ENCODE data around the gene FXYD7.
"Not testable (repeated sequence)": the region's sequence is repeated elsewhere in the genome, so short reads cannot be mapped to it uniquely, and the experiment has no call there.

Gene FXYD7

GRCh38 chr19:35167251-35168119 is 24.4 kb downstream of the FXYD7 start:
- DNase-seq: no peak

- DNase-seq: peak in 1 of 2 experiments; percentile 62
Measured at GRCh38 chr19:35168196-35168595, 25.1 kb downstream of the FXYD7 start.

DNA sequence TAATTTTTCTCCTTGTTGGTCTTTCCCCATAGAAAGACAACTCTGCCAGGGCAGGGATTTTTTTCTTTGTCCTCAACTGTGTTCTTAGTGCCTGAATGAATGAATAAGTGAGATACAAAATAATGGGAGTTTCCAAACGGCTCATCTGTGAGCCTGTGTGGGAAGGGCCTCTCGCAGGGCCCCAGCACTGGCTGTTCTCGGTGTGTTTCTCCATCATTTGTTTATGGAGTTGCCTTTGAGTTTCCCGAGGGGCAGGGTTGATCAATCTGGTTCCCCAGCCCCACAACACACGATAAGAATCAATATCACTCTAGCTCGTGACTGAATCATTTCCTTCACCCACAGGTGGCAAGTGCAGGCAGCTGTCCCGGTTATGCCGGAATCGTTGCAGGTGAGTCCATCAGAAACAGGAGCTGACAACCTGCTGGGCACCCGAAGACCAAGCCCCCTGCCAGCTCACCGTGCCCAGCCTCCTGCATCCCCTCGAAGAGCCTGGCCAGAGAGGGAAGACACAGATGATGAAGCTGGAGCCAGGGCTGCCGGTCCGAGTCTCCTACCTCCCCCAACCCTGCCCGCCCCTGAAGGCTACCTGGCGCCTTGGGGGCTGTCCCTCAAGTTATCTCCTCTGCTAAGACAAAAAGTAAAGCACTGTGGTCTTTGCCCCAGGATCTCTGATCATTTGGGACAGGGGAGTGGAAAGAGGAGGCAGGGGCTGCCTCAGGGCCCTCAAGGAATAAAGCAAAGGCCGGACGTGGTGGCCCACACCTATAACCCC is 26.4 kb downstream of the FXYD7 start:
- no peak for DNase-seq

- DNase-seq: peak in 1 of 2 experiments; percentile 13
Measured at GRCh38 chr19:35170359-35171061, 27.5 kb downstream of the FXYD7 start.

DNA sequence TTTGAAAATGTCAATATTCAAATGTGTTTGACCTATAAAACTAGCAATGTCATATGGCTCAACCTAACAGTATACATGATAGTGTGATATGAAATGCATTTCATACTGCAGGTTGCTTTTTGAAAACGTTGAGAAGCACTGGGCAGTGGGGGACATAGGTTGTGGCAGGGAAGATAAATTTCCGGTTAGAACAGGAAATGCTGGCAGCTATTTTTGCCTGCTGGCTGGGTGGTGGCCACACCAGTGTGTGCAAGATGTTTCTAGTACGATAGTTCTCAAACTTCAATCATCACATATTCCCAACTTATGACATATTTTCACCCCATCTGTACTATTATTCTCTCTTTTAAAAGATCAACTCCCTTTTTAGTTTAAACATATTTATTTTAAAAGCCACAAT is 28.7 kb downstream of the FXYD7 start:
- DNase-seq: no peak

GRCh38 chr19:35174226-35174625 is 31.2 kb downstream of the FXYD7 start:
- DNase-seq: no peak

- no peak for DNase-seq
Measured at GRCh38 chr19:35176181-35176570, 33.1 kb downstream of the FXYD7 start.

DNA sequence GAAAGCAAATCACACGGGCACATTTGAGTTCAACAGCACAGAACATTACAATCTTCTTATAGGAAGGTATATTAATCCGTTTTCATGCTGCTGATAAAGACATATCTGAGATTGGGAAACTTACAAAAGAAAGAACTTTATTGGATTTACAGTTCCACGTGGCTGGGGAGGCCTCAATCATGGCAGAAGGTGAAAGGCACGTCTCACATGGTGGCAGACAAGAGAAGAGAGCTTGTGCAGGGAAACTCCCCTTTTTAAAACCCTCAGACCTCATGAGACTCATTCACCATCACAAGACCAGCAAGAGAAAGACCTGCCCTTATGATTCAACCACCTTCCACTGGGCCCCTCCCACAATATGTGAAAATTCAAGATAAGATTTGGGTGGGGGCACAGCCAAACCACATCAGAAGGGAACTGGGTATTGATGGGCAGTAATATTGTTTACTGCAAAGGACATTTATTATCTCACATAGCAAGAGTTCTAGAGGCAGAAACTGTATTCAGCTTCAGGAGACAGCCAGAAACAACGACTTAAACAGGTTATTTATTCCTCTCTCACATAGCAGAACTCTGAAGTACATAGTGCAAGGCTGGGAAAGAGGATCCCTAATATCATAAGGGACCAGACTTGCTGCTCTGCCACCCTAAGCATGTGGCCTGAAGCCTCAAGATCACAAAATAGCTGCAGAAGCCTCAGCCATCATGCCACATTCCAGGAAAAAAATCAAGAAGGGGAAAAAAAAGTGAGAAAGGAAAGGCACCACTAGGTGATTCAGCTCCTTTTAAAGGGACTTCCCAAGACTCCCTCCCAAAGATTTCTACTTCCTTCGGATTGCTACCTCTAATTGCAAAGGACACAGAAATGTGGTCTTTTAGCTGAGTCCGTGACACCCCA is 34.6 kb downstream of the FXYD7 start:
- no peak for DNase-seq

GRCh38 chr19:35178701-35179100 is 35.6 kb downstream of the FXYD7 start:
- no peak for DNase-seq

- no peak for DNase-seq
Measured at GRCh38 chr19:35179830-35180229, 36.8 kb downstream of the FXYD7 start.

GRCh38 chr19:35181387-35181786 is 38.3 kb downstream of the FXYD7 start:
- DNase-seq: no peak

- no peak for DNase-seq
Measured at GRCh38 chr19:35184267-35184666, 41.2 kb downstream of the FXYD7 start.

GRCh38 chr19:35184884-35185283 is 41.8 kb downstream of the FXYD7 start:
- DNase-seq: no peak

GRCh38 chr19:35194012-35194984 is 51.2 kb downstream of the FXYD7 start:
- no peak for DNase-seq

- no peak for DNase-seq
Measured at GRCh38 chr19:35195830-35196229, 52.8 kb downstream of the FXYD7 start.

GRCh38 chr19:35196861-35197260 is 53.8 kb downstream of the FXYD7 start:
- DNase-seq: not testable (repeated sequence)

DNA sequence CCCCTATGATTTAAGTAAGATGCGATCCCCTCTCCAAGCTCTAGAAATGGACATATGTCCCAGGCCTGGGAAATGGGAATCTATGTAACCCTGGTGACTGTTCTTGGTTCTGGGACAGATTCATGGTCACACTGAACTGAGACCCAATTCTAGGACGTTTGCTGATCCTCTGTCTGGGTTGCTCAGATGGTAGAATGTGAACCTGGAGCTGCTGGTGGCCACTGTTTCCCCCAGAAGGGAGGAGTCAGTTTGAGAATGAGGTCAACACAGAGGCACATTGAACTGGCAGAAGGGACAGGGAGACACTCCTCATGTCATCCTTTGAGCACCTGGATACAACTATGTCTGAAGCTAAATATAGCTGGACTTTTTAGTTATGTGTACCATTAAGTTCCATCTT is 56.4 kb downstream of the FXYD7 start:
- no peak for DNase-seq

DNA sequence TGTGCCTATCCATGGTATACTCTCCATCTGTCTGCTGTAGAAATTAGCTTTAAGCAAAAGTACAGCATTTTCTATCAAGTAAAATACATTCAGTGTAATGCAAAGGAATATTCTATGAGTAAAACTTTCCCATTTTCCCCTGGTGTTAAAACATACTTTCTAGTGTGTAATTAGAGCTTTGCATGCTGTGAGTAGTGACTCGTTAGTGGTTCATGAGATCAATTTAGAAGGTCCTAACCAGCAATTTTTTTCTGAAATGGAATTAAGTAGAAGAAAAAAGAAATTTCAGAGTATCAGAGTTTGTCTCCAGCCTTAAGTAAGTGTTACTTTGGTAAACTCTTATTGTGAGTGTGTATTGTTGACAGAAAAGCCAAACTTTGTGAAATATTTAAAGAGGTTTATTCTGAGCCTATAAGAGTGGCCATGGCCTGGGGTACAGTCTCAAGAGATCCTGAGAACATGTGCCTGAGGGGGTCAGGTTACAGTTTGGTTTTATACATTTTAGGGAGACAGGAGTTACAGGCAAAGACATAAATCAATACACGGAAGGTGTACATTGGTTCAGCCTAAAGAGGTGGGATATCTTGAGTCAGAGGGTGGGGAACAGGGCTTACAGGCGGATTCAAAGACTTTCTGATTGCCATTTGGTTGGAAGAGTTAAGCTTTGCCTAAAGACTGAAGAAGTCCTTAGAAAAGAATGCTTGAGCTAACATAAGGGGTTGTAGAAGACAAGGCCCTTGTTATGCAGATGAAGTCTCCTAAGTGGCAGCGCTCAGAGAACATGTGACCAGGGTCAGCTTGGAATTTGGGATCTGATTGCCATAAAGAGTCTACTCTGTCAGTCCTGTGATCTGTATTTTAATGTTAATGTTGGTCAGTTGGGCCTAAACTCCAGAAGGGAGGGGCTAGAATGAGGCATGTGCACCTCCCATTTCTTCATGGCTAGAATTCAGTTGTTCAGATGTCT is 60.0 kb downstream of the FXYD7 start:
- no peak for DNase-seq
